ENCODE data around the gene CUL7.

Gene CUL7

DNA sequence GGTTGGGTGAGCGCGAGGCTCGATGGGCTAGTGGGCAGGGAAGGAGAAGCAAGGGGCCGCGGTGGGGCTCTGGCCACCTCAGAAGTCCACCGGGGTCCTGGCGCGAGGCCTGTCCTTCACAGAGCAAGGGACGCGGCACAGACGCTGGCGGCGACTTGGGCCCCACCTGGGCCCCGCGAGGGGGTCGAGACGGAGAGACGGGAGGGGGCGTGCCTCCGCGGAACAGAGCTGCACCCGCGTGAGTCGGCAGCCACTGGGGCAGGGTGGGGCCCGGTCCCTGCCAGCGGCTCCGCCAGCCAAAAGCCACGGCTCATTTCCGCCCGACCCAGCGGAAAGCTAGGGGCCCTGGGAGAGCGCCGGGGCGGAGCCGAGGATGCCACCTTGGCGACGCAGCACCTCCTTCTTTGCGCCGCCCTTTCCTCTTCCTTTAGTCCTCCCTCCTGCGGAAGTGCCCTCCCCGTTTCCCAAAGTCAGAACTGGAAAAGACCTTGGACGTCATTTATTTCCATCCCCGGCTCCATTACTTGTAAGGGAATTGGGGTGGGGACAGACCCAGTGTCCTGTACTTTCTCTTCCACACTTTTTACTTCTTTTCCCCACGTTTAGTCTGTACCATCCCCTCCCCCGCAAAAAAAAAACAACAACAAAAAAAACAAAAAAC is at the start of gene CUL7:
Gene CUL7 (minus strand): TSS at position 307 of the 661 bp plus-strand sequence. CDS start 1,063 bp downstream, outside the sequence.
- TF ChIP-seq, protein P1, sequence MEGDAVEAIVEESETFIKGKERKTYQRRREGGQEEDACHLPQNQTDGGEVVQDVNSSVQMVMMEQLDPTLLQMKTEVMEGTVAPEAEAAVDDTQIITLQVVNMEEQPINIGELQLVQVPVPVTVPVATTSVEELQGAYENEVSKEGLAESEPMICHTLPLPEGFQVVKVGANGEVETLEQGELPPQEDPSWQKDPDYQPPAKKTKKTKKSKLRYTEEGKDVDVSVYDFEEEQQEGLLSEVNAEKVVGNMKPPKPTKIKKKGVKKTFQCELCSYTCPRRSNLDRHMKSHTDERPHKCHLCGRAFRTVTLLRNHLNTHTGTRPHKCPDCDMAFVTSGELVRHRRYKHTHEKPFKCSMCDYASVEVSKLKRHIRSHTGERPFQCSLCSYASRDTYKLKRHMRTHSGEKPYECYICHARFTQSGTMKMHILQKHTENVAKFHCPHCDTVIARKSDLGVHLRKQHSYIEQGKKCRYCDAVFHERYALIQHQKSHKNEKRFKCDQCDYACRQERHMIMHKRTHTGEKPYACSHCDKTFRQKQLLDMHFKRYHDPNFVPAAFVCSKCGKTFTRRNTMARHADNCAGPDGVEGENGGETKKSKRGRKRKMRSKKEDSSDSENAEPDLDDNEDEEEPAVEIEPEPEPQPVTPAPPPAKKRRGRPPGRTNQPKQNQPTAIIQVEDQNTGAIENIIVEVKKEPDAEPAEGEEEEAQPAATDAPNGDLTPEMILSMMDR (IDR thresholded peaks at IDR 0.05; ENCODE audit: control insufficient read depth, extremely low read depth, insufficient read depth): no peak
- H3K4me3 ChIP-seq (ENCODE audit: low read depth, low read length): peak within 1 kb of the TSS; percentile 94
- DNase-seq (ENCODE audit: low read depth): peak; percentile 86

DNA sequence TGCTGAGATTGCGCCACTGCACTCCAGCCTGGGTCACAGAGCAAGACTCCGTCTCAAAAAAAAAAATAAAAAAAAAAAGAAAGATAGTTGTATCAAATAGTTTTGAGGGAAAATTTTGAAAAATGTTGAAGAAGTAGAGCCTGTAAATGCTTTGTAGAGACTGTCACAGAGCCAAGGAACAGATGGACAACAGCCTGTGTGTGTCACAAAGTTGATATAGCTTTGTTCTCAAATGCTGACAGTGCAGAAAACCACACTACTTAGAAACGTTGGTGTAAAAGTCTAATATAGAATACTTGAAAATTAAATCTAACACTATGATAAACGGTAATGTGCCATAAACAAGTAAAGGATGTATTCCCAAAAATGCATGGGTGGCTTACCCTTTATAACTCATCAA is 47.8 kb upstream of the CUL7 start:
- DNase-seq (ENCODE audit: low read depth): no peak
- no peak overlapping the region for H3K4me3 ChIP-seq (ENCODE audit: low read depth, low read length)
- TF ChIP-seq, protein P1 (IDR thresholded peaks at IDR 0.05; ENCODE audit: control insufficient read depth, extremely low read depth, insufficient read depth): no peak

DNA sequence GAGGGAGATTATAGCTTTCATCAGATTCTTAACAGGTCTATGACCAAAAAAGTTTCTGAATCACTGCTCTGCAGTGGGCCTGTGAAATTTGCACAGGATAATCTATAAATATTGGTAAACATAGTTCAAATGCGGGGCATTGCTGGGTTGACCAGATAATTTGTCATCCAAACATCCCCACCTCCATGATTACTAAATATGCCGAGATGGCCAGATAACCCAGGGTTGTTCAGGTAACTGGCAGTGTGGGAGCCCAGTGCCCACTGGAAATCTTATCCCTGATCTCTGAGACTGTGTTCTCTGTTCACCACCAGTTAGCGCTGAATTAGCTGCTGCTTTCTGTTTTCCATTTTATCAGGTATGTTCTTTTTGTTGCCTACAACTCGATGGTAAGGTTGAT is 43.9 kb upstream of the CUL7 start:
- TF ChIP-seq, protein P1 (IDR thresholded peaks at IDR 0.05; ENCODE audit: control insufficient read depth, extremely low read depth, insufficient read depth): no peak
- no peak overlapping the region for H3K4me3 ChIP-seq (ENCODE audit: low read depth, low read length)
- no peak for DNase-seq (ENCODE audit: low read depth)

DNA sequence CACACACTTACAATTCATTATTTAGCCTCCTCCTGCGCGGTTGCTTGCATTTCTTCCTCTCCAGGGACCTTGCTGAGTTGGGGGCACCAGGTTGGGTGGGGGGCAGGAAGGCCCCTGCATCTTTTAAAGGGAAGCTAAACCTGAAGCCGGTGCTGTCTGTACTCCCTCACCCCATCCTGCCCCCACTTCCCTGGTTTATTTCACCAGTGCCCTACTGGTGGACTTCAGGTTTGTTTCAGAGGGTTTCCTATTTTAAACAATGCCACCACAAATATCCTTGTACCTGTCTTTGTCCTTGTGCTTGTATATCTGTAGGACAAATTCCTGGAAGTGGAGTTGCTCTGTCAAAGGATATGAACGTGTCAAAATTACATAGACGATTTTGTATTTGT is 43.4 kb upstream of the CUL7 start:
- TF ChIP-seq, protein P1 (IDR thresholded peaks at IDR 0.05; ENCODE audit: control insufficient read depth, extremely low read depth, insufficient read depth): no peak
- H3K4me3 ChIP-seq (ENCODE audit: low read depth, low read length): no peak overlapping the region

DNA sequence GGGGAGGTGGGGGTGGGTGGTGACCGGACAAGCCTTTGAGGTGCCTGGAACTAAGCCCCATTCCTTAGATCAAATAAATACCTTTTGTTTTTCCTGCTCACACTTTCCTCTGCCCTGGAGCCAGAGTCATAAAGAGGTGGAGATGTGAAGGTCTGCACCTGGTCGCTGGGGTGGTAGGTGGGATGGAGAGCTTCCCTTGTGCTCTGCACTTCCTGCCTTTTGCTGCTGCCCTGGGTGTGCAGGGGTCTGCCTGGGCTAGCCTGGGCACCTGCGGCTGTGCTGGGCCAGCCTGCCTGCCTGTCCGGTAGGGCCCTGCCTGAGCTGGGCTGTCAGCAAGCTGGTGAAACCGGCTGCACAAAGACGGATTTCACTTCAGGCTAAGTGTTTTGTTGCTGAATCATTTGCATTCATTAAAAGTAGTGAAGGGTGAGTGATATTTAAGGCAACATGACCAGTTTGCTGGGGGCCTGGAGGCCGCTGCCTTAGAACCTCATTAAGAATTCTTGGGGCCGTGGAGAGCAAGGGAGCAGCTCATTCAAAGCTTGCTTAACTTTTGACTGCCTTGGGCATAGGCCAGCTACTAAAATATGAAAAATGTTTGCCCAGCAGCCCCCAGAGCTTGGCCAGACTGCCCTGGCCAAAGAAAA is 42.9 kb upstream of the CUL7 start:
- peak; percentile 46 for DNase-seq (ENCODE audit: low read depth)
- TF ChIP-seq, protein P1 (IDR thresholded peaks at IDR 0.05; ENCODE audit: control insufficient read depth, extremely low read depth, insufficient read depth): no peak
- no peak overlapping the region for H3K4me3 ChIP-seq (ENCODE audit: low read depth, low read length)

More for the DNA sequence above, 43.4 kb upstream of the CUL7 start:
- DNase-seq (ENCODE audit: low read depth): no peak

DNA sequence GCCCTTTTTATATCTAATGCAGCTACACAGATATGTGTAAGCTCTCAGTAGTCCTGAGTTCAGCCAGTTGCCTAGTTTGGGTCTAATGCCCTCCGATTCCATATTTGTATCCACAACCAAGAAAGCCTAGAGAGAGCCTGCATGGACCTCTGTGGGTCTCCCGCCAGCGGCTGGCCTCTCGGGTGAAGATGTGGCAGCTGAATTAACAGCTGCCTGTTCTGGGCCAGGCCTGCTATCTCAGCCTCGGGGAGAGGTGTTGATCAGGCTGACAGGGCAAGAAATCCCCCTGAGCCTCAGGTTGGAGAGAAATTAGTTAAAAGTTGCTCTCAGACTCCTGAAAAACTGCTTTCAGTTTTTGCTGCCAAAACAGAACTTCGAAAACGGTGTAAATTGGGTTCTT is 42.3 kb upstream of the CUL7 start:
- TF ChIP-seq, protein P1 (IDR thresholded peaks at IDR 0.05; ENCODE audit: control insufficient read depth, extremely low read depth, insufficient read depth): no peak
- no peak overlapping the region for H3K4me3 ChIP-seq (ENCODE audit: low read depth, low read length)
- no peak for DNase-seq (ENCODE audit: low read depth)
